HEK293T (cell line): Measurements from ENCODE around the gene MRPS15.

ENCODE experiments used
- ARNT ChIP-seq: fragments of 450-650 bp; IDR thresholded peaks from 2 replicates; pipeline ENCODE4 v1.6.1; 2017; ENCODE audit warnings: mild to moderate bottlenecking
- BHLHE40 ChIP-seq: fragments of 450-650 bp; IDR thresholded peaks from 2 replicates; pipeline ENCODE4 v1.6.1; 2016; ENCODE audit warnings: mild to moderate bottlenecking, moderate library complexity, borderline replicate concordance
- ELF4 ChIP-seq: fragments of 450-650 bp; IDR thresholded peaks from 2 replicates; pipeline ENCODE4 v1.6.1; 2017; ENCODE audit warnings: antibody characterized with exemption
- FOXA1 ChIP-seq: fragments of 450-650 bp; IDR thresholded peaks from 2 replicates; pipeline ENCODE4 v1.6.1; 2016; ENCODE audit warnings: mild to moderate bottlenecking
- FOXK2 ChIP-seq: fragments of 450-650 bp; IDR thresholded peaks from 2 replicates; pipeline ENCODE4 v1.6.1; 2016; ENCODE audit warnings: mild to moderate bottlenecking
- HDGF ChIP-seq: fragments of 450-650 bp; IDR thresholded peaks from 2 replicates; pipeline ENCODE4 v1.6.1; 2017; ENCODE audit warnings: antibody characterized with exemption, borderline replicate concordance
- L3MBTL2 ChIP-seq: fragments of 450-650 bp; conservative IDR thresholded peaks from 2 replicates; pipeline ENCODE4 v1.6.1; 2016; ENCODE audit warnings: mild to moderate bottlenecking
- LEF1 ChIP-seq: fragments of 450-650 bp; IDR thresholded peaks from 2 replicates; pipeline ENCODE4 v1.6.1; 2017; ENCODE audit warnings: mild to moderate bottlenecking, borderline replicate concordance
- NFRKB ChIP-seq: fragments of 450-650 bp; IDR thresholded peaks from 2 replicates; pipeline ENCODE4 v1.6.1; 2016; ENCODE audit warnings: mild to moderate bottlenecking, moderate library complexity
- SP1 ChIP-seq: fragments of 450-650 bp; IDR thresholded peaks from 2 replicates; pipeline ENCODE4 v1.6.1; 2017
- TARDBP ChIP-seq: fragments of 450-650 bp; IDR thresholded peaks from 2 replicates; pipeline ENCODE4 v1.6.1; 2016
- ZNF384 ChIP-seq: fragments of 450-650 bp; IDR thresholded peaks from 2 replicates; pipeline ENCODE4 v1.6.1; 2016

DNA sequence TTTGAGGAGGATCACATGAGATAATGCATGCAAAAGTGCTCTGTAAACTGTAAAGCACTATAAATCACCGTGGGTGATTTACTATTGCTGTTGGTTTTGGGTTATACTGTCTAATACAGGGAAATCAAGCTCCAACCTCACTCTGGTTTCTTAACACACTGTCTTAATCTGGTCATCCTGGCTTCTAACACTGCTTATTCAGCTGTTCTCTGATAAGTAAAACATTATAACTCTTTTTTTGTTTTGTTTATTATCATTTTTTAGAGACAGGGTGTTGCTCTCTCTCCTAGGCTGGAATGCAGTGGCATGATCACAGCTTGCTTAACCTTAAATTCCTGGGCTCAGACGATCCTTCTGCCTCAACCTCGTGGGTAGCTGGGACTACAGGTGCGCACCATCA, 44.6 kb downstream of the MRPS15 start:
- TF ChIP-seq TARDBP (no peak), ELF4 (no peak), HDGF (no peak), ARNT (no peak), ZNF384 (no peak), SP1 (no peak), NFRKB (no peak), BHLHE40 (no peak), FOXK2 (no peak), LEF1 (no peak), L3MBTL2 (no peak), FOXA1 (no peak)
